Smooth muscle cell of the coronary artery (primary cell): Measurements from ENCODE around the gene MRPL36. TPM values are rescaled to one million over a fixed set of nuclear protein-coding genes. Genes with fewer than 3 reads are reported as not detected.

Experiments
- total RNA-seq: library from RNA; depleted of rRNA; stranded (reverse); fragments of >200 nt; gene quantifications from 2 replicates; pipeline ENCODE4 v1.2.3, GENCODE V29; 2014; ENCODE audit warnings: low replicate concordance

Gene MRPL36
- 46.8 and 79.4 TPM in 2 replicates for total RNA-seq

DNA sequence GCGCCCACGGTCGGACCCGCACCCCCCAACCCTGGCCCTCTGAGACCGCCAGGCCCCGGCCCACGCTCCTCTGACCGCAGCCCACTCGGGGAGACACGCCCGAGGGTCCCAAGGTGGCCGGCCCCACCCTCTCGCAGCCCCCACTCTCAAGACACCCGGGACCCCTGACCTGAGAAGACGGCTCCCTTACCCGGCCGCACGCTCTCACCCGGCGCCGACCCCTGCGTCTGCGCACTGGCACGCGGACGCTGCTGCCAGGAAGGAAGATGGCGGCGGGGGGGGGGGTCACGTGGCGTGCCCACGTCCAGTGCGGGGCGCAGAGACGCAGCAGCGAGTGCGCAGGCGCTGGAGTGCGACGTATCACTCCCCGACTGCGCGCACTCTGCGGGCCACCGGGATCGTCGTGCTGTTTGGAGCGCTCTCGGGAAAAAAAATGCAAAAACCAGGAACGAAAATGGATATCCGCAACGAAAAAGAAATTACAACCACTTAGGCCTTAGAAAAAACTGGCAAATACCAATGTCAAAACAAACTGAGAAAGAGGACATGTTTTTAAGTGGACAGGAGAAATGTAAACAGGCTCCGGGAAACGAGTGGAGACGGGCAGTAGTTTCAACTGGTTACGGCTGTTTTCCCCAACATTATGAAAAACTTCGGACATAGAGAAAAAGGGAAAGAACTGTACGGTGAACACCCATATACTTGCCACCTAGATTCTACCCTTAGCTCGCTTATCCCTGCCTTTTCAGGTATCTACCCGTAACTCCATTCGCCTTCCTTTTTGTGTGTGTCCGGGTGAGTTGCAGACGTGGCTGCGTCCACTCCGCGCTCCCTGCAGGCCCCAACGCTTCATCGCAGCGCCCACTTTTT, at the start of gene MRPL36:
TSS of gene MRPL36 (minus strand) at position 236 of the 870 bp plus-strand sequence. CDS start 902 bp downstream, outside the sequence.

DNA sequence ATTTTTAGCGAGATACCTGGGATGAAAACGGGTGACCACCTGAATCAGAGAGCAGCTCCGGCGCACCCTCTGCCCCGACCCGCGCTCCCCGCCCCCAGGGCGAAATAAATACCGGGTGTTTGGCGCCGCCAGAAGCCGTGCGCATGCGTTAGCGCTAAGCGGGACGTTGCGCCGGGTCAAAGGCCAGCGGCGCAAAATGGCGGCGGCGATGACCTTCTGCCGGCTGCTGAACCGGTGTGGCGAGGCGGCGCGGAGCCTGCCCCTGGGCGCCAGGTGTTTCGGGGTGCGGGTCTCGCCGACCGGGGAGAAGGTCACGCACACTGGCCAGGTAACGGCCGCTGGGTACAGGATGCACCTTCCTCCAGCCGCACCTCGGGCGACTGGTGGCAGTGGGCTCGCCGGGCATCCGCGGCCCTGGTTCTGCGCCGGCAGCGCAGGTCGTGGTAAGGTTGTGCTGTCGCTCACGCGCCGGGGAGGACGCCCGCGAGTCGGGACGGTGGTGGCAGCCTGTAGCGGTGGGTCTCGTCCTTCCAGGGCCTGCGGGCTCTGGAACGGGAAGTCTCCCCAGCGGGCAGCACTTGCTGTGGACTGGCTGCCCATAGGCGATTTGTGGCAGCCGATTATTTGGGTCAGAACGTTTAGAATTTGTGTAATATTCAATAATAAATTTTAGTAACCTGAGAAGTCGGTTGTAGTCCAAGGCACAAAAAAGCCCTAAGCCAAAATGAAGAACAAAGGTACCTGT, 1.8 kb upstream of the MRPL36 start, which contains the start of gene NDUFS6:
TSS of gene NDUFS6 (plus strand) at position 186 of the 745 bp plus-strand sequence. CDS start at position 197, 11 bp downstream.

Other genes with a start within 250 kb of the MRPL36 start
- gene NDUFS6, start 1.6 kb upstream of the MRPL36 start, total RNA-seq, result 29.8 and 43.5 TPM in 2 replicates
- gene IRX4, start 83.1 kb upstream of the MRPL36 start, total RNA-seq, result not detected in 2 replicates